Thyroid gland (tissue), 4 donors: ENCODE measurements around the gene JPH4. TPM values are rescaled to one million over a fixed set of nuclear protein-coding genes. Genes with fewer than 3 reads are reported as not detected.

Experiments
- DNase-seq, 2 donors: peaks; one replicate each; pipeline ENCODE4 v3.0.0-alpha.2; 2019
- H3K27ac ChIP-seq, 3 donors: fragments of 200-600 bp; sonication (generic); 1 replicate in 2 of 3; 2 replicates in 1 of 3; pipeline ENCODE4 v1.5.1; 2016 to 2019; ENCODE audit warnings: mild to moderate bottlenecking in 1 of 3, moderate library complexity in 1 of 3
- H3K27me3 ChIP-seq: fragments of 200-600 bp; sonication (generic); one replicate; pipeline ENCODE4 v1.5.1; 2019
- H3K36me3 ChIP-seq, 2 donors: fragments of 200-600 bp; sonication (generic); one replicate each; pipeline ENCODE4 v1.5.1; 2016 to 2019
- H3K4me1 ChIP-seq, 2 donors: fragments of 200-600 bp; sonication (generic); one replicate each; pipeline ENCODE4 v1.5.1; 2017 to 2019
- H3K4me3 ChIP-seq, 3 donors: fragments of 200-600 bp; sonication (generic); replicated peaks in 1 of 3; 1 replicate in 2 of 3; 2 replicates in 1 of 3; pipeline ENCODE4 v1.5.1; 2016; ENCODE audit warnings: mild to moderate bottlenecking in 1 of 3
- H3K9me3 ChIP-seq: fragments of 200-600 bp; sonication (generic); one replicate; pipeline ENCODE4 v1.5.1; 2017
- CTCF ChIP-seq, 6 experiments: fragments of 200-600 bp in 3 of 6; fragments of 450-650 bp in 3 of 6; sonication (generic) in 3 of 6; IDR thresholded peaks; one replicate each; pipeline ENCODE4 v1.5.1; 2016 to 2019; ENCODE audit warnings: antibody characterized with exemption in 6 of 6, mild to moderate bottlenecking in 2 of 6, inconsistent platforms in 1 of 6, moderate library complexity in 1 of 6
- POLR2A ChIP-seq, 2 donors: fragments of 450-650 bp; IDR thresholded peaks; one replicate each; pipeline ENCODE4 v1.6.1; 2017; ENCODE audit warnings: antibody characterized with exemption in 2 of 2, mild to moderate bottlenecking in 2 of 2, moderate library complexity in 1 of 2
- WGBS, 2 donors: methylation state at CpG; one replicate each; pipeline ENCODE4 v1.1.5; 2017; 5-methylcytosine and 5-hydroxymethylcytosine counted together
- intact Hi-C: fragments of 100-400 bp; cut with DNase I; formaldehyde crosslinking; loops from one replicate; pipeline ENCODE4 v1.15.1; 2023
- total RNA-seq, 4 donors: library from RNA; depleted of rRNA; stranded (reverse); fragments of >200 nt; gene quantifications; one replicate each; pipeline ENCODE4 v1.2.3, GENCODE V29; 2016

JPH4 gene
- total RNA-seq, 4 donors from 2014 or later = 0.11 to 0.54 (median 0.27) TPM; not detected in 1

GRCh38 chr14:23622990-23623389 is 44.4 kb upstream of the JPH4 start:
- TF ChIP-seq CTCF (IDR thresholded peaks at IDR 0.05) = no peak
- no peak for TF ChIP-seq POLR2A (IDR thresholded peaks at IDR 0.05)
- H3K27ac ChIP-seq = no peak overlapping the region
- intact Hi-C loops = no loop called here
- H3K9me3 ChIP-seq = no peaks in the 10 kb centered on the region
- DNase-seq = no peak
- no peaks in the 10 kb centered on the region for H3K27me3 ChIP-seq
- H3K4me3 ChIP-seq = no peak overlapping the region
- no peaks in the 10 kb centered on the region for H3K36me3 ChIP-seq
- 84% methylated on average over 4 of the region's 4 CpGs for WGBS, 2 donors
- H3K4me1 ChIP-seq = no peaks in the 10 kb centered on the region

GRCh38 chr14:23621932-23622730 is 43.5 kb upstream of the JPH4 start:
- Histone ChIP-seq H3K9me3 (no peaks in the 10 kb centered on the region), H3K36me3 (no peaks in the 10 kb centered on the region), H3K4me1 (no peaks in the 10 kb centered on the region), H3K27me3 (no peaks in the 10 kb centered on the region), H3K4me3 (no peak overlapping the region), H3K27ac (no peak overlapping the region)
- 81 to 88% methylated on average over 4 of the region's 4 CpGs for WGBS, 2 donors
- no peak for DNase-seq
- intact Hi-C loops = no loop called here
- TF ChIP-seq POLR2A (IDR thresholded peaks at IDR 0.05) (no peak), CTCF (IDR thresholded peaks at IDR 0.05) (no peak)

- Histone ChIP-seq H3K4me1 (no peaks in the 10 kb centered on the region), H3K9me3 (no peaks in the 10 kb centered on the region), H3K4me3 (no peak overlapping the region), H3K27me3 (no peaks in the 10 kb centered on the region), H3K27ac (no peak overlapping the region), H3K36me3 (no peaks in the 10 kb centered on the region)
- WGBS, 2 donors = 41 to 44% methylated on average over 6 of the region's 6 CpGs
- intact Hi-C loops = no loop called here
- DNase-seq = no peak
- TF ChIP-seq POLR2A (IDR thresholded peaks at IDR 0.05) (no peak), CTCF (IDR thresholded peaks at IDR 0.05) (no peak)
Measured at GRCh38 chr14:23621204-23621931, 42.8 kb upstream of the JPH4 start.

- WGBS, 2 donors = 73 to 75% methylated on average over 3 of the region's 3 CpGs
- Histone ChIP-seq H3K4me3 (no peak overlapping the region), H3K9me3 (no peaks in the 10 kb centered on the region), H3K27ac (no peak overlapping the region), H3K36me3 (no peaks in the 10 kb centered on the region), H3K27me3 (no peaks in the 10 kb centered on the region), H3K4me1 (no peaks in the 10 kb centered on the region)
- intact Hi-C loops = no loop called here
- TF ChIP-seq CTCF (IDR thresholded peaks at IDR 0.05) (no peak), POLR2A (IDR thresholded peaks at IDR 0.05) (no peak)
- no peak for DNase-seq
Measured at GRCh38 chr14:23620177-23620702, 41.6 kb upstream of the JPH4 start.
